Adrenal gland (tissue), 5 donors: Measurements from ENCODE around the gene FCRL2.

Experiments used
- POLR2A ChIP-seq, 2 donors: fragments of 450-650 bp; IDR thresholded peaks; one replicate each; pipeline ENCODE4 v1.6.1; 2017; ENCODE audit warnings: antibody characterized with exemption in 2 of 2, mild to moderate bottlenecking in 2 of 2, moderate library complexity in 1 of 2
- TF ChIP-seq, protein P1 (sequence below), 6 experiments: fragments of 450-650 bp in 4 of 6; fragments of 200-600 bp in 2 of 6; sonication (generic) in 1 of 6; IDR thresholded peaks; 1 replicate in 5 of 6; 2 replicates in 1 of 6; pipeline versions ENCODE4 v1.5.1 to v1.8.0; 2016 to 2021; ENCODE audit warnings: antibody characterized with exemption in 6 of 6, mild to moderate bottlenecking in 2 of 6, moderate library complexity in 1 of 6
- donor health status: DM: no; HTN: no; CAD: no.

DNA sequence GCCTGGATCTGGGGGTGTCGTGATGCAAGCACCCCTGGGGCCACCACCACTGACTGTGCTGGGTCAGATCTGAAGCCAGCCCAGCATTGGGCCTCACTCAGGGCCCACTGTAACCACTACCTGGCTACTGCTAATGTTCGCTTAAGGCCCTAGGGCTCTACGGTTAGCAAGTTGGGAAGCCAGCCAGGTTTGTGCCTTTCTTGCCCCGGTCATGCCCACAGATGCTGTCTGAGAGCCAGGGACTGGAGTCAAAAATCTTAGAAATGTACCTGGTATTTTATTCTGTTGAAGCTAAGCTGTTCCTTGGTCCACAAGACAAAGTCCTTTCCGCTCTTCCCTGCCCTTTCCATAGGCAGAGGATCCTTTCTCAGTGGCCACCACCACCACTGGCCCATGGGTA is 61.2 kb downstream of the FCRL2 start:
- TF ChIP-seq, protein P1, sequence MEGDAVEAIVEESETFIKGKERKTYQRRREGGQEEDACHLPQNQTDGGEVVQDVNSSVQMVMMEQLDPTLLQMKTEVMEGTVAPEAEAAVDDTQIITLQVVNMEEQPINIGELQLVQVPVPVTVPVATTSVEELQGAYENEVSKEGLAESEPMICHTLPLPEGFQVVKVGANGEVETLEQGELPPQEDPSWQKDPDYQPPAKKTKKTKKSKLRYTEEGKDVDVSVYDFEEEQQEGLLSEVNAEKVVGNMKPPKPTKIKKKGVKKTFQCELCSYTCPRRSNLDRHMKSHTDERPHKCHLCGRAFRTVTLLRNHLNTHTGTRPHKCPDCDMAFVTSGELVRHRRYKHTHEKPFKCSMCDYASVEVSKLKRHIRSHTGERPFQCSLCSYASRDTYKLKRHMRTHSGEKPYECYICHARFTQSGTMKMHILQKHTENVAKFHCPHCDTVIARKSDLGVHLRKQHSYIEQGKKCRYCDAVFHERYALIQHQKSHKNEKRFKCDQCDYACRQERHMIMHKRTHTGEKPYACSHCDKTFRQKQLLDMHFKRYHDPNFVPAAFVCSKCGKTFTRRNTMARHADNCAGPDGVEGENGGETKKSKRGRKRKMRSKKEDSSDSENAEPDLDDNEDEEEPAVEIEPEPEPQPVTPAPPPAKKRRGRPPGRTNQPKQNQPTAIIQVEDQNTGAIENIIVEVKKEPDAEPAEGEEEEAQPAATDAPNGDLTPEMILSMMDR (IDR thresholded peaks at IDR 0.05): no peak
- no peak for TF ChIP-seq POLR2A (IDR thresholded peaks at IDR 0.05)
